Amniotic epithelial cell (primary cell): ENCODE data around the gene CC2D2B.
"Not testable (repeated sequence)": the region's sequence is repeated elsewhere in the genome, so short reads cannot be mapped to it uniquely, and the experiment has no call there.

ENCODE experiments used
- DNase-seq: peaks from one replicate; pipeline ENCODE4 v3.0.0-alpha.2; 2010; ENCODE audit warnings: low read depth

CC2D2B gene, protein sequence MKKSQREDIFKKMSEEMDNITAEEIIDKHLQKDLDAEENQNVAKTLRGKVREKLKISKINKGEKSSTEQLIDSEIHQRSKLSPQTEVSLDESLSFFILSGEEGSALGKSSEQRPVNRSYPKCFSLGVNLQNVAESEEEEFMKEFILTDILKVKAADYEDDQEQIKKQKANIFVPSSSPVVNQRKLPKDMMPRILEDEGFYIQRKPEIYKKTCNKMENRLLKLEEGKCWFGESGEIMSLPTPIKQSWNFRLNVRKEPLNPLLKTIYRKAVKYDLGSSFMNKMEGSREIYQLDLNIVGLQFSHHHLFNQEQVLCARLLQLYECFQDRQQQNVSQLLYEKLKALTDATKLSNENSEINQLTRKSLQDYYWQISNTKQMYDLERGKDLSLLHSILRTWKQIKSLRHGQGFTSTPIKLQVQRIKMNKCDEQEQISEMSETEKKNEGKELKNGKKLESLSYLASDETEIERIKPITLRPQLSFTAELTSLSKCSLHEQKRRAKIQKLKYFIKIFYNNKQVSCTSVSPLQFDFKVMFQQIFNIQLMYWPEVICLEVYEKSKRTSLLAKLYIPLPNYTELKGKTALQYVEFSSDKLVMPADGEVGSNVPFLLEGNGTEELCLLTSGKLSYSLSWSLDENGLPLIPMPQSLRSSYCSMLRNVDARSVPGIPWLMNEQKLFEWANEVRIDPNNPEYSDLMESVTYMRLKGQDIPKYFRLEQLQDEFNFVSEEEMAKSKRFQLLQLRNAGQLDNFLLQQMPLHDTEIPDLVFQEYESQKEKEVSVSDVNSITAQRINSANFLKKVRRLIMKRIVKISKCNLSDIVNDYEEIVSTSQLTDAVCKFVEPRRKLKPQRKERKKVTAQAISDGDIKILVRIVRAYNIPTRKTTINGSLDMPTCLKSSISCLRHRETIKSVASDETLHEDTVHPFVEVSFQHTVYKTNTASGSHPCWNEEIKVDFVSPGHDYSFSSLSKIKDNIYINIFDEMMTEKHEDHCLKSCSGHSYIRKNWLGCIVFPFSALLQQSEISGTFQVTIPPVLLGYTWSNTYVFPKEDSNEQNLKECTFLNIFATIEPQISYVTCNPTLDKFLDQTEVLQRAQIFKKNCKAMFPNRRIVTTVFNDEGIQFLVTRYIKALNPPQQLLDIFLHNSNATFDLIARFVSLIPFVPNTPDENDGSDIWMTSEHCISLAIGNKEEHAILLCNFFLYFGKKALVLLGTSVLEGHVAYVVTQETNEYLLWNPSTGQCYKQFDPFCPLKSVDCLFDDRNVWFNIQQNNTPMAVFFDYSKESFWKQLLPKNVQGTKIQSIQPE (N-terminal part only)

GRCh38 chr10:95907456-95908253, at the start of gene CC2D2B:
CC2D2B (plus strand) TSS chr10:95907975; CDS start chr10:95911324, 3,349 bp downstream.
- peak; percentile 73 for DNase-seq

DNA sequence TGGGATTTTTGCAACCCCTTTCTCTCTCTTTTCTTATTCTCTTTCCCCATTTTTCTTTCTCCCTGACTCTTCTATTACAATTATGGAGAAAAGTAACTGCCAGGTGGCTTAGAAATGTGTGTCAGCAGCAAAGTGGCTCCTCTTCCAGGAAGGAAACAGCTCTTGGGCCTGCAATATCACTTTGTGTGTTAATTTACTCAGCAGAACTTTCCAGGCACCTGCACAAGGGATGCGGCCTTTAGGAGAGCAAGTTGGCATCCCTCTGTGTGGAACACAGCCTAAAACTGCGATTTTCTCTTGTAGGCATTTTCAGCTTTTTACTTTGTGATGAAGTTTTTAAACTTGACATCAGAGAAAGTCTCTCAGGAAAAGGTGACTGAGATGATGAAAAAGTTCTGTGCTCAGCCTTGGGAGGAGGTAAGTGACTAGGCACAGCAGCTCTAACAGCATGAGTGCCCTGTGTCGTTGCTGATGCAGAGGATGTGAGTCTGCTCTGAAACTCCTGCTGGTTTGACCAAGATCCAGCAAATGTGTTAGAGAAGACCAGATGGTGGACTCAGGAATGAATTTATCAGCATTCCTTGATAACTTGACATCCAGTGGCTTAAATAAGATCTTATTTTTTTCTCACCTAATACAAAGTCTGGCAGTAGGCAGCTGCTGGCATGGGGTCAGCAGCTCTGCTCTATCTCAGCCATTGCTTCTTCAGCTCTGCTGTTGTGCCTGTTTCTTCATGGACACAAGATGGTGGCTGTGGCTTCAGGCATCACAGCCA, 47.4 kb upstream of the CC2D2B start:
- DNase-seq: peak; percentile 49

DNA sequence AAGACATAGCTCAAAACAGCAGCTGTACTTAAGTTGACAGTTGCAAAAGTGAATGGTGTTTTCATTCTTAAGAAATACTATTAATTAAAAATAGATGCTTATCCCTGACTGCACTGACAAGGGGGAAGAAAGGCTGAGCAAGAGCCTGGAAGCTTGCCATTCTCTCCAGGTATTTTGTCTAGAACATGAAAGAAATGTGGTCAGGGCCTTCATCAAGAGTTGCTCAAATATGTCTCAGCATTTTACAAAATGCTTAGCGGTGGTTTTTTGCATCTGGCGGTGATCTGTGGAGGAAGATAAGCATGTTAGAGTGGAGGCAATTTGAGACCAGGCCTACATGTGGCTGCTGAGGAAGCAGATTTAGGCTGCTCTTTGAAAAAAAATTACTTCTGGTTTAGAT, 46.4 kb upstream of the CC2D2B start:
- peak; percentile 86 for DNase-seq

- DNase-seq: peak; percentile 90
Measured at GRCh38 chr10:95864906-95865813, 42.6 kb upstream of the CC2D2B start.

- no peak for DNase-seq
Measured at GRCh38 chr10:95865814-95866466, 41.8 kb upstream of the CC2D2B start.

- no peak for DNase-seq
Measured at GRCh38 chr10:95866467-95866842, 41.3 kb upstream of the CC2D2B start.

GRCh38 chr10:95867866-95868265, 39.9 kb upstream of the CC2D2B start:
- DNase-seq: no peak

- no peak for DNase-seq
Measured at GRCh38 chr10:95872158-95872711, 35.5 kb upstream of the CC2D2B start.

DNA sequence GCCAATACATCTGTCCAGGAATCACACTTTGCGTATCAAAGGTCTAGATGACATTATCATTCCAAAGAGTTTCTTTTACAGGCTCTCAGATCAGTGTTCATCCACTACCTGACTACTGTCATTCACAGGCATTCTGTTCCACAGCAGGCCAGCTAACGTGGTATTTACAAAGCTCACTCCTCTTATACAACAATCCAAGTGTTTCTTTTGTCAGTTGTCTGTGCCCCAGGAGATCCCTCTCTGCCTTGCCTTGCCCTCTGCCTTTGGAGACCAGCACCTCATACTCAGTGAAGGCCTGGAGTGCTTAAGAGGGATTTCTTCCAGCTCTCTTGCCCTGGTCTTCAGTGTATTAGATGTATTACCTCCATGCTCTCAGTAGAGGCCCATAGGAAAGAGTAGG, 34.6 kb upstream of the CC2D2B start:
- no peak for DNase-seq

- DNase-seq: no peak
Measured at GRCh38 chr10:95873651-95874050, 34.1 kb upstream of the CC2D2B start.

GRCh38 chr10:95874783-95875182, 33.0 kb upstream of the CC2D2B start:
- not testable (repeated sequence) for DNase-seq

GRCh38 chr10:95876756-95877155, 31.0 kb upstream of the CC2D2B start:
- DNase-seq: no peak

GRCh38 chr10:95877881-95878280, 29.9 kb upstream of the CC2D2B start:
- DNase-seq: no peak

GRCh38 chr10:95880704-95881103, 27.1 kb upstream of the CC2D2B start:
- no peak for DNase-seq

DNA sequence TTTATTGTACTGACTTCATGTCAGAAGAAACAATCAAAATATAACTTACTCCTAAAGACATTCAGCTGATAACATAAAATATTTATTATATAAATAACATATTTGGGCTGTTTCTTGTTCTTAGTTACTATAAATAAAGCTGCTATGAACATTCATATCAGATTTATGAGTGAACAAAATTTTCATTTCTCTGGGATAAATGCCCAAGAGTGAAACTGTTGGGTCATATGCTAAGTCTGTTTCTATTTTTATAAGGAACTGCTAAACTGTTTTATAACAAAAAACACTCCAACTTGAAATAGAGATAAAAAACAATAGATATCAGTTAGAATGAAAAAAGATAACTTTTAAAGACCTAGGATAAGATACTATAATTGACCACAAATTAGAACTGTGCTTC, 26.5 kb upstream of the CC2D2B start:
- no peak for DNase-seq

DNA sequence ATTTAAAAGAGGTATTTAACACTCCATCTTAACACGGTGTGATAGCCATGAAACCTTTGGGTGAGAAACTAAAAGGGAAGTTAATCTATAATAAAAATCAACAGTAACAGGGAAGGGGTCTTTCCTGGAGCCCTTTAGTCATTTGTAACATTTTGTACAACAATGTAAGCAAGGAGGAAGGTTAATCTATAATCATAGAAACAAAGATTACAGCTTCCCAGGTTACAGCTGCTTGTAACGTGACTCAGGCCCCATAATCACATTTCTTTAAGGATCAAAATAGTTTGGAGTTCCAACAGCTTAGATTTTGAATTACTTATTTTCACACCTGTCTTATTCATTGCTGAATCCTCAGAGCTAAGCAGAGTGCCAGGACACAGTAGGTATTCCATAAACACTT, 17.9 kb upstream of the CC2D2B start:
- no peak for DNase-seq

DNA sequence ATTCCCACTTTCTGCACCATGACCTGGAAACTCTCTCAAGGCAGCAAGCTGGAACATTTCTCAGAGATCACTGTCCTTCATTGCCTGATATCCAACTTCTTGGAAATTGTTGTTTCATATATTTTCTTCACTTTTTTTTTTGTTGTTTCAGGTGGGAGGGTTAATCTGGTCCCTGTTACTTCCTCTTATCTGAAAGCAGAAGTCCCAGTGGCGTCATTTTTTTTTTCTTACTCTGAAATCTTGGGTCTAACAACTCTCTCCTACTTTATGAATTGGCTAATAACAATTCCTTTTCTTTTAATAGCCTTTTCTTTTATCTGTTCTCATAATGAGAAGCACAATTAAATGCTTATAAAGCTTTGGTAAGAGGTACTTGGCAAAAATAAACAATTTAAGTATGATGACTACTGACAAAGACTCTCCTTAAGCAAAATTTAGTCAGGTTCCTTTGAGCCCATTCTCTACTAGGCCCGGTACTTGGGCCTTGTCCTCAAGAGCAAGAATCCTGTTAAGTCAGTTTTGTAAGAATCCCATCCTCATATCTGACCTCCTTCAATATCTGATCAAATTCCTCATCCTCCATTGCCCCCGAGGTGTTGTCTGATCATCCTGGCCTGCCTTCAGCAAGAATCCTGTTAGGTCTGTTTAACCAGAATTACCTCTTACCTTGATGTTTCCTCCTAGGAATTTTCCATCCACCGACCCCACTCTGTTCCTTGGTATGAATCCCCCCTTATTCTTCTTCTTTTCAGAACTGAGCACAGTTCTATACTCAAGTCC, 11.5 kb upstream of the CC2D2B start:
- DNase-seq: no peak
